K562 (cell line): ENCODE measurements around the gene IKBKE. TPM values are rescaled to one million over a fixed set of nuclear protein-coding genes. Genes with fewer than 3 reads are reported as not detected.

Source experiments
- C11orf30 ChIP-seq: fragments of 450-650 bp; IDR thresholded peaks from 2 replicates; pipeline ENCODE4 v1.6.1; 2016; ENCODE audit warnings: low read depth, mild to moderate bottlenecking
- CAMTA2 ChIP-seq: fragments of 250-450 bp; sonication (Bioruptor Pico); conservative IDR thresholded peaks from 2 replicates; pipeline ENCODE4 v1.5.1; 2022
- CBFB ChIP-seq: sonication (generic); formaldehyde crosslinking; IDR thresholded peaks from 2 replicates; pipeline ENCODE4 v1.4.0; 2020; ENCODE audit warnings: mild to moderate bottlenecking, missing genetic modification reagents
- CXXC5 ChIP-seq: fragments of 250-450 bp; sonication (Bioruptor Pico); IDR thresholded peaks from 2 replicates; pipeline ENCODE4 v1.8.0; 2022; ENCODE audit warnings: inconsistent platforms, mild to moderate bottlenecking, moderate library complexity
- ETV1 ChIP-seq: fragments of 450-650 bp; conservative IDR thresholded peaks from 2 replicates; pipeline ENCODE4 v1.6.1; 2016; ENCODE audit warnings: missing genetic modification characterization, control low read depth, low read depth, missing compliant biosample characterization
- FOXJ2 ChIP-seq: fragments of 200-800 bp; sonication (Bioruptor generic); IDR thresholded peaks from 2 replicates; pipeline ENCODE4 v1.6.1; 2016; ENCODE audit warnings: missing genetic modification characterization, missing compliant biosample characterization
- HDAC1 ChIP-seq, 2 experiments: fragments of 450-650 bp; IDR thresholded peaks; 2 replicates each; pipeline ENCODE4 v1.6.1; 2016 to 2017; ENCODE audit warnings: inconsistent platforms in 1 of 2, mild to moderate bottlenecking in 1 of 2, moderate library complexity in 1 of 2
- HNRNPL ChIP-seq: fragments of 200-400 bp; formaldehyde crosslinking; IDR thresholded peaks from 2 replicates; pipeline ENCODE4 v1.6.1; 2017; ENCODE audit warnings: low read depth, mild to moderate bottlenecking, low read length
- KDM5B ChIP-seq: fragments of 200-600 bp; sonication (generic); IDR thresholded peaks from 2 replicates; pipeline ENCODE4 v1.6.1; 2012; ENCODE audit warnings: low read depth, mild to moderate bottlenecking, moderate library complexity, low read length, control low read depth, inconsistent platforms; ENCODE audit not compliant: insufficient replicate concordance
- MAFG ChIP-seq: fragments of 450-650 bp; conservative IDR thresholded peaks from 2 replicates; pipeline ENCODE4 v1.6.1; 2016; ENCODE audit warnings: missing genetic modification characterization, missing compliant biosample characterization
- MYBL2 ChIP-seq, 2 experiments: fragments of 450-650 bp in 1 of 2; sonication (generic) in 1 of 2; formaldehyde crosslinking in 1 of 2; IDR thresholded peaks; 2 replicates each; pipeline versions ENCODE4 v1.6.1 to v1.8.1; 2017 to 2022; ENCODE audit warnings: borderline replicate concordance in 1 of 2, inconsistent platforms in 1 of 2, low read depth in 1 of 2, mild to moderate bottlenecking in 1 of 2, missing genetic modification reagents in 1 of 2, moderate library complexity in 1 of 2
- NFIC ChIP-seq: fragments of 450-650 bp; IDR thresholded peaks from 2 replicates; pipeline ENCODE4 v1.6.1; 2017; ENCODE audit warnings: mild to moderate bottlenecking, inconsistent platforms
- NR2C2 ChIP-seq, 2 experiments: fragments of 200-800 bp in 1 of 2; sonication (Bioruptor generic) in 1 of 2; sonication (generic) in 1 of 2; formaldehyde crosslinking in 1 of 2; IDR thresholded peaks; 2 replicates each; pipeline versions ENCODE4 v1.6.1 to v1.8.0; 2016 to 2022; ENCODE audit warnings: mild to moderate bottlenecking in 1 of 2, missing compliant biosample characterization in 1 of 2, missing genetic modification characterization in 1 of 2, missing genetic modification reagents in 1 of 2
- RNF2 ChIP-seq: sonication (generic); IDR thresholded peaks from 2 replicates; pipeline ENCODE4 v1.6.1; 2016
- SIX5 ChIP-seq, 2 experiments: IDR thresholded peaks; 2 replicates each; pipeline ENCODE4 v1.6.1; 2011; ENCODE audit warnings: low read length in 2 of 2, borderline replicate concordance in 1 of 2, low read depth in 1 of 2, mild to moderate bottlenecking in 1 of 2, moderate library complexity in 1 of 2; ENCODE audit not compliant: insufficient read depth in 1 of 2
- TAL1 ChIP-seq: fragments of 450-650 bp; IDR thresholded peaks from 2 replicates; pipeline ENCODE4 v1.6.1; 2016; ENCODE audit warnings: mild to moderate bottlenecking
- ZKSCAN1 ChIP-seq: fragments of 150-350 bp; IDR thresholded peaks from 2 replicates; pipeline ENCODE4 v1.6.1; 2016; ENCODE audit warnings: low read depth, low read length
- ZNF239 ChIP-seq: fragments of 250-450 bp; sonication (Bioruptor Pico); IDR thresholded peaks from 2 replicates; pipeline ENCODE4 v1.4.0; 2020; ENCODE audit warnings: mild to moderate bottlenecking
- ZNF586 ChIP-seq: fragments of 450-650 bp; formaldehyde crosslinking; conservative IDR thresholded peaks from 2 replicates; pipeline ENCODE4 v1.4.0; 2020; ENCODE audit warnings: mild to moderate bottlenecking, moderate library complexity
- ZSCAN32 ChIP-seq: fragments of 450-650 bp; formaldehyde crosslinking; IDR thresholded peaks from 2 replicates; pipeline ENCODE4 v1.4.0; 2020; ENCODE audit warnings: mild to moderate bottlenecking, moderate library complexity
- polyA plus RNA-seq, 8 experiments: library from polyadenylated mRNA; depleted of rRNA in 4 of 8; stranded (reverse) in 5 of 8; unstranded in 3 of 8; fragments of >200 nt; fragmentation: Nextera tagmentation in 2 of 8; fragmentation: Illumina TruSeq in 1 of 8; extraction: Ambion mirVana in 2 of 8; extraction: Trizol in 1 of 8; gene quantifications; 2 replicates each; pipeline versions ENCODE4 v1.2.1 to v1.2.3, GENCODE V29; 2011 to 2014; ENCODE audit warnings: inconsistent platforms in 1 of 8, missing spikeins in 1 of 8
- total RNA-seq, 7 experiments: library from RNA; depleted of rRNA in 6 of 7; stranded (reverse); fragments of >200 nt in 6 of 7; fragmentation: Illumina TruSeq in 2 of 7; extraction: Trizol in 2 of 7; gene quantifications; 2 replicates each; pipeline versions ENCODE4 v1.2.1 to v1.2.3, GENCODE V29; 2011 to 2021; ENCODE audit warnings: low replicate concordance in 1 of 7
- TF ChIP-seq, protein P1 (sequence below): sonication (generic); formaldehyde crosslinking; IDR thresholded peaks from 2 replicates; pipeline ENCODE4 v1.8.0; 2022; ENCODE audit warnings: missing genetic modification reagents, mild to moderate bottlenecking, borderline replicate concordance
- TF ChIP-seq, protein P2 (sequence below): fragments of 250-450 bp; sonication (Bioruptor Pico); IDR thresholded peaks from 2 replicates; pipeline ENCODE4 v1.9.0; 2021; ENCODE audit warnings: mild to moderate bottlenecking
- TF ChIP-seq, protein P3 (sequence below): IDR thresholded peaks from 3 replicates; pipeline ENCODE4 v1.6.1; 2011; ENCODE audit warnings: borderline replicate concordance, mild to moderate bottlenecking; ENCODE audit not compliant: insufficient read length, insufficient read depth
- TF ChIP-seq, protein P4 (sequence below): fragments of 450-650 bp; conservative IDR thresholded peaks from 2 replicates; pipeline ENCODE4 v1.6.1; 2016; ENCODE audit warnings: missing genetic modification characterization, low read depth, mild to moderate bottlenecking, missing compliant biosample characterization, moderate library complexity

The IKBKE gene
- total and polyA plus RNA-seq, 9 of the 15 experiments (the other 6 are each of a cell fraction or from before 2014, with no cell fraction given): 2.3 to 9.0 (median 4.8) TPM

DNA sequence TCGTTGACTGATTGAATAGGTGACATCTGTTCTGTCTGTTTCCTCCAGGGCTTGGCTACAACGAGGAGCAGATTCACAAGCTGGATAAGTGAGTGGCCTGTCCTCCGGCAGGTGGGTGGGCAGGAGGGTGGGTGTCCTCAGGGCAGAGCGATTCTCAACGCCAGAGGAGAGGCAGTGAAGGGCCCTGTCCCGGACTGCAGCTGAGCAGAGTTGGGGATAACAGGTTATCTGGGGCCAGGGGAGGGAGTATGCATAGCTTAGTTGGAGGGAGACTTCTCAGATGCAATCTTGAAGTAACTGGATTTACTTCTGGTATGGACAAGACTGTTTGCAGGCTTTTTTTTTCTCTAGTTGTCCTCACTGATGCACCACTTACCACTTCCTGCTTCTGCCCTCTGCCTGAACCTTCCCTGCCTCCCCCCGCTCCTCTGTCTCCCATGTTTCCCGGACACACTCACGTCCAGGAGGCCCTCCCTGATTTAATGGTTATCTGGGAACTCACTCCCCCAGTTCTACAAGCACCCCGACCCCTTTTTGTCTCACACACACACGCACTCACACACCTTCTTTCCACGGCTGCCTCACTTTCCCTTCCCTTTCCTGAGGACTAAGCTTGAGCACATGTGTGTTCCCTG lies 20.6 kb downstream of the IKBKE start (continued):
- TF ChIP-seq MYBL2 (IDR thresholded peaks at IDR 0.05; ENCODE audit: low read depth) (no peak), MYBL2 (CRISPR knock-in tag; IDR thresholded peaks at IDR 0.05; ENCODE audit: borderline replicate concordance) (no peak), CXXC5 (CRISPR knock-in tag) (no peak), FOXJ2 (tag) (no peak), NR2C2 (CRISPR knock-in tag; IDR thresholded peaks at IDR 0.05) (no peak), NR2C2 (tag; IDR thresholded peaks at IDR 0.05) (peak; percentile 56; the same call in 1 of the 2 replicates), SIX5 (IDR thresholded peaks at IDR 0.05; ENCODE audit: borderline replicate concordance in 1 of 2, insufficient read depth in 1 of 2, low read depth in 1 of 2, low read length in 2 of 2) (no peak), ZSCAN32 (CRISPR knock-in tag) (no peak), HNRNPL (no peak), ZNF586 (CRISPR knock-in tag) (no peak), KDM5B (no peak), ETV1 (no peak), MAFG (tag) (no peak), TAL1 (no peak), RNF2 (peak; percentile 40; the same call in 1 of the 2 replicates), ZNF239 (no peak), CAMTA2 (no peak; the same call in 1 of the 2 replicates), HDAC1 (IDR thresholded peaks at IDR 0.05) (no peak; a peak in 1 of 4 replicates), NFIC (no peak), ZKSCAN1 (no peak), C11orf30 (no peak), CBFB (CRISPR knock-in tag) (no peak)
- TF ChIP-seq, protein P1, sequence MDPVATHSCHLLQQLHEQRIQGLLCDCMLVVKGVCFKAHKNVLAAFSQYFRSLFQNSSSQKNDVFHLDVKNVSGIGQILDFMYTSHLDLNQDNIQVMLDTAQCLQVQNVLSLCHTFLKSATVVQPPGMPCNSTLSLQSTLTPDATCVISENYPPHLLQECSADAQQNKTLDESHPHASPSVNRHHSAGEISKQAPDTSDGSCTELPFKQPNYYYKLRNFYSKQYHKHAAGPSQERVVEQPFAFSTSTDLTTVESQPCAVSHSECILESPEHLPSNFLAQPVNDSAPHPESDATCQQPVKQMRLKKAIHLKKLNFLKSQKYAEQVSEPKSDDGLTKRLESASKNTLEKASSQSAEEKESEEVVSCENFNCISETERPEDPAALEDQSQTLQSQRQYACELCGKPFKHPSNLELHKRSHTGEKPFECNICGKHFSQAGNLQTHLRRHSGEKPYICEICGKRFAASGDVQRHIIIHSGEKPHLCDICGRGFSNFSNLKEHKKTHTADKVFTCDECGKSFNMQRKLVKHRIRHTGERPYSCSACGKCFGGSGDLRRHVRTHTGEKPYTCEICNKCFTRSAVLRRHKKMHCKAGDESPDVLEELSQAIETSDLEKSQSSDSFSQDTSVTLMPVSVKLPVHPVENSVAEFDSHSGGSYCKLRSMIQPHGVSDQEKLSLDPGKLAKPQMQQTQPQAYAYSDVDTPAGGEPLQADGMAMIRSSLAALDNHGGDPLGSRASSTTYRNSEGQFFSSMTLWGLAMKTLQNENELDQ (CRISPR knock-in tag): no peak
- TF ChIP-seq, protein P2, sequence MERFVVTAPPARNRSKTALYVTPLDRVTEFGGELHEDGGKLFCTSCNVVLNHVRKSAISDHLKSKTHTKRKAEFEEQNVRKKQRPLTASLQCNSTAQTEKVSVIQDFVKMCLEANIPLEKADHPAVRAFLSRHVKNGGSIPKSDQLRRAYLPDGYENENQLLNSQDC: no peak
- TF ChIP-seq, protein P3, sequence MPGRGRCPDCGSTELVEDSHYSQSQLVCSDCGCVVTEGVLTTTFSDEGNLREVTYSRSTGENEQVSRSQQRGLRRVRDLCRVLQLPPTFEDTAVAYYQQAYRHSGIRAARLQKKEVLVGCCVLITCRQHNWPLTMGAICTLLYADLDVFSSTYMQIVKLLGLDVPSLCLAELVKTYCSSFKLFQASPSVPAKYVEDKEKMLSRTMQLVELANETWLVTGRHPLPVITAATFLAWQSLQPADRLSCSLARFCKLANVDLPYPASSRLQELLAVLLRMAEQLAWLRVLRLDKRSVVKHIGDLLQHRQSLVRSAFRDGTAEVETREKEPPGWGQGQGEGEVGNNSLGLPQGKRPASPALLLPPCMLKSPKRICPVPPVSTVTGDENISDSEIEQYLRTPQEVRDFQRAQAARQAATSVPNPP: no peak
- TF ChIP-seq, protein P4, sequence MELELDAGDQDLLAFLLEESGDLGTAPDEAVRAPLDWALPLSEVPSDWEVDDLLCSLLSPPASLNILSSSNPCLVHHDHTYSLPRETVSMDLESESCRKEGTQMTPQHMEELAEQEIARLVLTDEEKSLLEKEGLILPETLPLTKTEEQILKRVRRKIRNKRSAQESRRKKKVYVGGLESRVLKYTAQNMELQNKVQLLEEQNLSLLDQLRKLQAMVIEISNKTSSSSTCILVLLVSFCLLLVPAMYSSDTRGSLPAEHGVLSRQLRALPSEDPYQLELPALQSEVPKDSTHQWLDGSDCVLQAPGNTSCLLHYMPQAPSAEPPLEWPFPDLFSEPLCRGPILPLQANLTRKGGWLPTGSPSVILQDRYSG (tag): no peak
